HG03457 (cell line): ENCODE measurements around the gene CKAP5.
"Not testable (repeated sequence)": the region's sequence is repeated elsewhere in the genome, so short reads cannot be mapped to it uniquely, and the experiment has no call there.

Experiments
- ATAC-seq: cut with Tn5 transposase; IDR thresholded peaks from one replicate; pipeline ENCODE4 v1.9.1; 2021; ENCODE audit warnings: moderate number of reproducible peaks; ENCODE audit not compliant: unreplicated experiment

Gene CKAP5

GRCh38 chr11:46727952-46728658 is 118.0 kb downstream of the CKAP5 start:
- ATAC-seq: no peak

- no peak for ATAC-seq
Observed at GRCh38 chr11:46726206-46726862, 119.7 kb downstream of the CKAP5 start.

- no peak for ATAC-seq
Observed at GRCh38 chr11:46725338-46726205, 120.5 kb downstream of the CKAP5 start.

- ATAC-seq: no peak
Observed at GRCh38 chr11:46724088-46724487, 122.0 kb downstream of the CKAP5 start.

GRCh38 chr11:46723359-46723680 is 122.8 kb downstream of the CKAP5 start:
- ATAC-seq: no peak

- ATAC-seq: no peak
Observed at GRCh38 chr11:46722566-46723358, 123.3 kb downstream of the CKAP5 start.

- no peak for ATAC-seq
Observed at GRCh38 chr11:46721286-46721685, 124.8 kb downstream of the CKAP5 start.

GRCh38 chr11:46719543-46720218 is 126.4 kb downstream of the CKAP5 start:
- no peak for ATAC-seq

- ATAC-seq: no peak
Observed at GRCh38 chr11:46719048-46719542, 127.0 kb downstream of the CKAP5 start, which contains the start of gene F2. Gene F2, plus strand, starts transcription at chr11:46719213. Its CDS starts 23 bp downstream, at chr11:46719236.

- ATAC-seq: no peak
Observed at GRCh38 chr11:46718155-46719019, 127.7 kb downstream of the CKAP5 start.

GRCh38 chr11:46717825-46718154 is 128.3 kb downstream of the CKAP5 start:
- ATAC-seq: not testable (repeated sequence)

- ATAC-seq: no peak
Observed at GRCh38 chr11:46712874-46713576, 133.1 kb downstream of the CKAP5 start.

- ATAC-seq: no peak
Observed at GRCh38 chr11:46711303-46711702, 134.8 kb downstream of the CKAP5 start.

- ATAC-seq: no peak
Observed at GRCh38 chr11:46710821-46711269, 135.2 kb downstream of the CKAP5 start.

GRCh38 chr11:46709351-46709750 is 136.7 kb downstream of the CKAP5 start:
- ATAC-seq: not testable (repeated sequence)

GRCh38 chr11:46706886-46707285 is 139.2 kb downstream of the CKAP5 start:
- ATAC-seq: no peak

GRCh38 chr11:46705070-46705688 is 140.9 kb downstream of the CKAP5 start:
- no peak for ATAC-seq

- no peak for ATAC-seq
Observed at GRCh38 chr11:46701078-46701654, 144.9 kb downstream of the CKAP5 start.
